Breast epithelium (tissue), 3 donors: Measurements from ENCODE around the gene CCT3.

Source experiments
- POLR2AphosphoS5 ChIP-seq, 3 donors: sonication (generic); formaldehyde crosslinking; IDR thresholded peaks; one replicate each; pipeline ENCODE4 v1.6.1; 2017; ENCODE audit warnings: antibody characterized with exemption in 3 of 3
- TF ChIP-seq, protein P1 (sequence below), 3 donors: fragments of 450-650 bp; IDR thresholded peaks; one replicate each; pipeline ENCODE4 v1.5.1; 2016 to 2017; ENCODE audit warnings: antibody characterized with exemption in 3 of 3, mild to moderate bottlenecking in 3 of 3, moderate library complexity in 3 of 3

GRCh38 chr1:156371553-156372264 lies 33.6 kb upstream of the CCT3 start:
- TF ChIP-seq, protein P1, sequence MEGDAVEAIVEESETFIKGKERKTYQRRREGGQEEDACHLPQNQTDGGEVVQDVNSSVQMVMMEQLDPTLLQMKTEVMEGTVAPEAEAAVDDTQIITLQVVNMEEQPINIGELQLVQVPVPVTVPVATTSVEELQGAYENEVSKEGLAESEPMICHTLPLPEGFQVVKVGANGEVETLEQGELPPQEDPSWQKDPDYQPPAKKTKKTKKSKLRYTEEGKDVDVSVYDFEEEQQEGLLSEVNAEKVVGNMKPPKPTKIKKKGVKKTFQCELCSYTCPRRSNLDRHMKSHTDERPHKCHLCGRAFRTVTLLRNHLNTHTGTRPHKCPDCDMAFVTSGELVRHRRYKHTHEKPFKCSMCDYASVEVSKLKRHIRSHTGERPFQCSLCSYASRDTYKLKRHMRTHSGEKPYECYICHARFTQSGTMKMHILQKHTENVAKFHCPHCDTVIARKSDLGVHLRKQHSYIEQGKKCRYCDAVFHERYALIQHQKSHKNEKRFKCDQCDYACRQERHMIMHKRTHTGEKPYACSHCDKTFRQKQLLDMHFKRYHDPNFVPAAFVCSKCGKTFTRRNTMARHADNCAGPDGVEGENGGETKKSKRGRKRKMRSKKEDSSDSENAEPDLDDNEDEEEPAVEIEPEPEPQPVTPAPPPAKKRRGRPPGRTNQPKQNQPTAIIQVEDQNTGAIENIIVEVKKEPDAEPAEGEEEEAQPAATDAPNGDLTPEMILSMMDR (IDR thresholded peaks at IDR 0.05): no peak
- TF ChIP-seq POLR2AphosphoS5 (IDR thresholded peaks at IDR 0.05): no peak
